H4 (cell line): ENCODE data around the gene NODAL. TPM values are rescaled to one million over a fixed set of nuclear protein-coding genes. Genes with fewer than 3 reads are reported as not detected.

Experiments
- total RNA-seq: library from RNA; depleted of rRNA; stranded (reverse); fragments of >200 nt; shearing (Covaris generic); gene quantifications from 2 replicates; pipeline ENCODE4 v1.2.3, GENCODE V29; 2014; rRNA removed

The NODAL gene
- total RNA-seq, 1 experiment from 2014 or later: not detected

Other genes with a start within 250 kb of the NODAL start
- 301 and 357 TPM in 2 replicates for gene PPA1, start 208.3 kb downstream of the NODAL start, total RNA-seq
- not detected in 2 replicates for gene NPFFR1, start 157.7 kb downstream of the NODAL start, total RNA-seq
- 8.2 and 9.3 TPM in 2 replicates for gene LRRC20, start 59.1 kb downstream of the NODAL start, total RNA-seq
- 28.7 and 38.8 TPM in 2 replicates for gene EIF4EBP2, start 37.5 kb downstream of the NODAL start, total RNA-seq
- gene PALD1, start 37.1 kb upstream of the NODAL start, total RNA-seq: 1.3 and 3.0 TPM in 2 replicates
- gene PRF1, start 161.1 kb upstream of the NODAL start, total RNA-seq: not detected in 2 replicates
- gene ADAMTS14, start 230.8 kb upstream of the NODAL start, total RNA-seq: 0.45 and 0.74 TPM in 2 replicates